GM10847 (cell line): ENCODE results near the gene OR10H2.

Experiments
- POLR2A ChIP-seq: IDR thresholded peaks from 2 replicates; pipeline ENCODE4 v1.6.1; 2011; ENCODE audit not compliant: insufficient read length; ENCODE audit errors: extremely low read depth

Gene OR10H2

GRCh38 chr19:15733895-15734294 lies 6.1 kb downstream of the OR10H2 start:
- TF ChIP-seq POLR2A: no peak

- TF ChIP-seq POLR2A: no peak
Observed at GRCh38 chr19:15737722-15738121, 9.9 kb downstream of the OR10H2 start, which contains the start of gene OR10H3. Gene OR10H3, plus strand, starts transcription at chr19:15737985. Its CDS starts 3,408 bp downstream, at chr19:15741393.

GRCh38 chr19:15740785-15741184 lies 13.0 kb downstream of the OR10H2 start:
- no peak for TF ChIP-seq POLR2A

DNA sequence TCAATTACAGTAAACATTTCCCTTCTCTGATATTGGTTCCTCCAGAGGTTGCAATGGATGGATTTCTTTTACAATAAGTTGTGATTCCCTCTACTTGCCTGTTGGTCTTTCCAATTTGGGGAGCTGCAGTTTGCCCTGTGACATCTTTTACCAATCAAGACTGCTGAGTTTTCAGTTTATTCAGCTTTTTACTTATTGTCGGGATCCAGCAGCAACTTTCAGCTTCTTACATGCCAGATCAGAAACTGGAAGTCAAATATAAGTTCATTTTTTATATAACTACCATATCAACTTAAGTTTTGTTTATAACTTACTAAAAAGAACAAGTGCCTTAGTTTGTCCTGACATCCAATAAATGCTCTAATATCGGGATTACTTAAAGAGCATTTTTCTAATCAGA lies 20.4 kb downstream of the OR10H2 start:
- TF ChIP-seq POLR2A: no peak

GRCh38 chr19:15758379-15758778 lies 30.6 kb downstream of the OR10H2 start:
- TF ChIP-seq POLR2A: no peak

GRCh38 chr19:15759962-15760565 lies 32.2 kb downstream of the OR10H2 start:
- no peak for TF ChIP-seq POLR2A

DNA sequence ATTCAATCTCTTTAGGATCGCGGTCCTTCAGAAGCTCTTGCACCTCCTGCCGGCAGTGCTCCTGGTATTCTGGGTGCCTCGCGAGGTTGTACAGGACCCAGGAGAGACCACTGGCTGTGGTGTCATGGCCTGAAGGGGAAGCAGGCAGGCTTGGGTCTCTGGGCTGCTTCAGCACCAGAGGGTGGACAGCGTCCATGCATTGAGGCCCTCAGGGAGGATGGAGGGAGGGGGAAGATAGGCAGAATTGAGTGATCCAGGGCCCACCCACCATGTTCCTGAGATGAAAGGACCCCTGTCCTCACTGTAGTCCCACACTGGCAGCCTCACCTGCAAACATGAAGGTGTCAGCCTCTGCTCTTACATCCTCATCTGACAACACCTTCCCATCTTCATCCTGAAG lies 41.8 kb downstream of the OR10H2 start:
- no peak for TF ChIP-seq POLR2A

GRCh38 chr19:15775249-15775648 lies 47.4 kb downstream of the OR10H2 start:
- no peak for TF ChIP-seq POLR2A

DNA sequence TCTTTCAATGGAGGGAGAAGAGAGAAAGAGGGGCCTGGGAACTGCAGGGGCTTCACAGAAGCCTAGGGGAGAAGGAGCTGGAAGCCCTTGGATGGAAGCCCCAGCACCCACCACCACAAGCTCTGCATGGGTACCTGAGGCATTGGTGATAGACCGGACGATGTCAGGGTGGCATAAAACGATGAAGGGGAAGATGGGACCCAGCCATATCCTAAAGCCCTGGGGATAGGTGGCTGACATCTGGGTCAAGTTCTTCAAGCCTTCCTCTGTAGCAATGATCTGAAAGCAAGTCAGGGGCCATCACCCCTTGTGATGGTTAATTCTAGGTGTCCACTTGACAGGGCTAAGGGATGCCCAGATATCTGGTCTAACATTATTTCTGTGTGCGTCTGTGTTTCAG lies 48.4 kb downstream of the OR10H2 start:
- no peak for TF ChIP-seq POLR2A

DNA sequence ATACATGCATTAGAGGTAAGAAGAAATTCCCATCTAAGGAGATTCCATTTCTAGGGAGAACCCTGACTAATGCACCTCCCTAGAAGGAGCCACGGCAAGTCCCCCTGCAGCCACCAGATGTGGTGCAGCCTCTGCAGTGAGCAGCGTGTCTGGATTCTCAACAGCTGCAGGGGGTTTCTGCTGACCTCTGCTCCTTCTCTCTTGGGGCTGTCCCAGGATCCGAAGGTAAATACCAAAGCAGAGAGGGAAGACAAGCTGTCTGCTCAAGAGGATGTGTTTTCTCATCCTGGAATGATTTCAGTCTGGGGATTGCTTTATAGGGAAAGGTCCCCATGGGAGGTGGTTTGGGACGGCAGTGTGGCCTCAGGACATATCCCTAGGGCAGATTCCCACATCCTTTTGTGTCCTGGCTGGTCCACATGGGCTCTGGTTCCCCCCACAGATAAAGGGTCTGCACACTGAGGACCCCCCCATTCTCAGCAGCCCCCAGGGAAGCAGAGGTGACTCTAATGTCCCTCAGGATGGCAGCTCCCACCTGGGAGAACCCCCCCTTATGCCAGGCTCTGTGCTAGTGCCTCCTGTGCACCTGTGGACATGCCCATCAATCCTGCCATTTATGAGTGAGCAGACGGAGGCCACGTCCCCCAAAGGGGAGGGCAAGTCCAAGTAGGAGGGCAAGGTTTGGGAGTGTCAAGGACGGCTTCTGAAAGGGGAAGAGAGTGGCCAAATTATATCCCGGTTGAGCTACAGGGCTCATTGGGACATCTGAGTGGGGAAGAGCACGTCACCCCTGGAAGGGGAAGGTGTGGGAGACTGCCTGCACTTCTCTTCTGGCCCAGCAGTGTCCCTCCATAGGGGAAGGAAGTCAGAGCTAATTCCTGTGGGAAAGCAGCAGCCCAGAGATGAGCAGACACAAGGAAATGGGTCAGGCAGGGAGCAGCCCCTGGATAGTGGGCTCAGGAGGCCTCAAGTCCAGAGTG lies 49.5 kb downstream of the OR10H2 start:
- no peak for TF ChIP-seq POLR2A
